ENCODE results near the gene ADGRD1. TPM values are rescaled to one million over a fixed set of nuclear protein-coding genes. Genes with fewer than 3 reads are reported as not detected.

ADGRD1 gene
- total RNA-seq, 3 donors from 2014 or later, result 11.6 to 47.5 (median 18.7) TPM

DNA sequence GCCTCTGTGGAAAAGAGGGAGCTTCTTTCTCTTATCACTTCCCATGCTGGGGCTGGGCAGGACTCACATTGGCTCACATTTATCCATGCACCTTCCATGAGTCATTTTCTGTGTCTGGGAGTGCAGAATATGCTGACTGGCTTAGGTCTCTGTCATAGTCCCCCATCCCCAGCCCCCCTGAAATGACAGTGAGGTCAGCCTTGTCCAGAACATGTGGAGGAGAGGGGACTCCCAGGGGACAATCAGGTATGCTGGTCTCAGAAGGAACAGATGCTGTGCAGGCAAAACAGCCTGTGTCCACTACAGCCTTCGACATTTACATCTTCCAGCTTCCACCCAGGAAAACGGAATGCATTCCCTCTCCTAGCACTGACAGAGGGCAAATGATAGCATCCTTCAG, 35.0 kb downstream of the ADGRD1 start:
- Histone ChIP-seq H3K4me3 (no peak overlapping the region), H3K4me1 (no peaks in the 10 kb centered on the region), H3K27me3 (peaks cover 0 to 5% of the 10 kb centered on the region in 2 donors), H3K36me3 (no peaks in the 10 kb centered on the region), H3K27ac (no peak overlapping the region), H3K9me3 (no peaks in the 10 kb centered on the region)
- intact Hi-C loops (cut with DNase I; ENCODE audit: low total_unique reads), result no loop called here
- no peak for TF ChIP-seq POLR2AphosphoS5 (IDR thresholded peaks at IDR 0.05)
- TF ChIP-seq POLR2A (IDR thresholded peaks at IDR 0.05), result no peak
- TF ChIP-seq, protein P1, sequence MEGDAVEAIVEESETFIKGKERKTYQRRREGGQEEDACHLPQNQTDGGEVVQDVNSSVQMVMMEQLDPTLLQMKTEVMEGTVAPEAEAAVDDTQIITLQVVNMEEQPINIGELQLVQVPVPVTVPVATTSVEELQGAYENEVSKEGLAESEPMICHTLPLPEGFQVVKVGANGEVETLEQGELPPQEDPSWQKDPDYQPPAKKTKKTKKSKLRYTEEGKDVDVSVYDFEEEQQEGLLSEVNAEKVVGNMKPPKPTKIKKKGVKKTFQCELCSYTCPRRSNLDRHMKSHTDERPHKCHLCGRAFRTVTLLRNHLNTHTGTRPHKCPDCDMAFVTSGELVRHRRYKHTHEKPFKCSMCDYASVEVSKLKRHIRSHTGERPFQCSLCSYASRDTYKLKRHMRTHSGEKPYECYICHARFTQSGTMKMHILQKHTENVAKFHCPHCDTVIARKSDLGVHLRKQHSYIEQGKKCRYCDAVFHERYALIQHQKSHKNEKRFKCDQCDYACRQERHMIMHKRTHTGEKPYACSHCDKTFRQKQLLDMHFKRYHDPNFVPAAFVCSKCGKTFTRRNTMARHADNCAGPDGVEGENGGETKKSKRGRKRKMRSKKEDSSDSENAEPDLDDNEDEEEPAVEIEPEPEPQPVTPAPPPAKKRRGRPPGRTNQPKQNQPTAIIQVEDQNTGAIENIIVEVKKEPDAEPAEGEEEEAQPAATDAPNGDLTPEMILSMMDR (IDR thresholded peaks at IDR 0.05), result no peak
- no peak for DNase-seq (ENCODE audit: low spot score in 2 of 2)

GRCh38 chr12:130989391-130989790, 35.7 kb downstream of the ADGRD1 start:
- DNase-seq (ENCODE audit: low spot score in 2 of 2), result no peak
- peaks cover 0 to 5% of the 10 kb centered on the region in 2 donors for H3K27me3 ChIP-seq
- TF ChIP-seq POLR2A (IDR thresholded peaks at IDR 0.05), result no peak
- TF ChIP-seq POLR2AphosphoS5 (IDR thresholded peaks at IDR 0.05), result no peak
- TF ChIP-seq, protein P1 (IDR thresholded peaks at IDR 0.05), result no peak
- no peaks in the 10 kb centered on the region for H3K4me1 ChIP-seq
- no peak overlapping the region for H3K27ac ChIP-seq
- H3K4me3 ChIP-seq, result no peak overlapping the region
- intact Hi-C loops (cut with DNase I; ENCODE audit: low total_unique reads), result no loop called here
- no peaks in the 10 kb centered on the region for H3K9me3 ChIP-seq
- no peaks in the 10 kb centered on the region for H3K36me3 ChIP-seq

- no peak for TF ChIP-seq POLR2A (IDR thresholded peaks at IDR 0.05)
- no peak for TF ChIP-seq POLR2AphosphoS5 (IDR thresholded peaks at IDR 0.05)
- TF ChIP-seq, protein P1 (IDR thresholded peaks at IDR 0.05), result no peak
- DNase-seq (ENCODE audit: low spot score in 2 of 2), result no peak
- Histone ChIP-seq H3K27me3 (peaks cover 0 to 5% of the 10 kb centered on the region in 2 donors), H3K36me3 (no peaks in the 10 kb centered on the region), H3K4me1 (no peaks in the 10 kb centered on the region), H3K4me3 (no peak overlapping the region), H3K27ac (no peak overlapping the region), H3K9me3 (no peaks in the 10 kb centered on the region)
- intact Hi-C loops (cut with DNase I; ENCODE audit: low total_unique reads), result no loop called here
These were observed 36.3 kb downstream of the ADGRD1 start for GRCh38 chr12:130990034-130990433.

GRCh38 chr12:130992448-130992847, 38.7 kb downstream of the ADGRD1 start:
- Histone ChIP-seq H3K4me1 (no peaks in the 10 kb centered on the region), H3K27me3 (peaks cover 0 to 5% of the 10 kb centered on the region in 2 donors), H3K36me3 (no peaks in the 10 kb centered on the region), H3K9me3 (no peaks in the 10 kb centered on the region), H3K27ac (no peak overlapping the region), H3K4me3 (no peak overlapping the region)
- intact Hi-C loops (cut with DNase I; ENCODE audit: low total_unique reads), result no loop called here
- TF ChIP-seq POLR2A (IDR thresholded peaks at IDR 0.05), result no peak
- no peak for TF ChIP-seq POLR2AphosphoS5 (IDR thresholded peaks at IDR 0.05)
- TF ChIP-seq, protein P1 (IDR thresholded peaks at IDR 0.05), result no peak
- no peak for DNase-seq (ENCODE audit: low spot score in 2 of 2)

DNA sequence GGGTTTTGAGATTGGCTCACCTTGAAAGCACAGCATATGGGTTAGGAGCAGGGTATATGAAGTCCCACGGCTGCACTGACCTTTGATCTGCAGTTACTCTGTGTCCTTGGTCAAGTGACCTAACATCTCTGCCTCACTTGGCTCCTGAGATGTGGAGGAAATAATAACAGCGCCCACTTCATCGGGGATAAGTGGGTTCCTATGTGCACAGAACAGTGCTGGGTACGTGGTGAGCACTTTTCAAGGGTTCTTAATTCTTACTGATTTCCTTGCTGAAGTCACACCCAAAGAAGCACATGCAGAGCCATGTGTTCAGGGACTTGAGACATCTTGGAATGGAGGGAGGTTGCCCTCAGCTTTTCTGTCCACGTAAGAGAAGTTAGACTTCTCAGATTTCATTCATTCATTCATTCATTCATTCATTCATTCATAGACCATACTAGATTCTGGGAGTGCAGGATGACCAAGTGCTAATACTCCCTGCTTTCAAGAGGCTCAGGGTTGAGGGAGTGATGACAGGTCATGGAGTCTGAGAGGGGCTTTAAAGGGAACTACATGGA, 39.4 kb downstream of the ADGRD1 start:
- Histone ChIP-seq H3K27ac (no peak overlapping the region), H3K27me3 (peaks cover 0 to 5% of the 10 kb centered on the region in 2 donors), H3K9me3 (no peaks in the 10 kb centered on the region), H3K36me3 (no peaks in the 10 kb centered on the region), H3K4me1 (no peaks in the 10 kb centered on the region), H3K4me3 (no peak overlapping the region)
- no peak for DNase-seq (ENCODE audit: low spot score in 2 of 2)
- intact Hi-C loops (cut with DNase I; ENCODE audit: low total_unique reads), result no loop called here
- TF ChIP-seq POLR2AphosphoS5 (IDR thresholded peaks at IDR 0.05), result no peak
- no peak for TF ChIP-seq POLR2A (IDR thresholded peaks at IDR 0.05)
- TF ChIP-seq, protein P1 (IDR thresholded peaks at IDR 0.05), result no peak

All from breast epithelium (tissue), 4 donors.